GM19452 (cell line): ENCODE data around the gene DGCR8.

Source experiments
- ATAC-seq: cut with Tn5 transposase; IDR thresholded peaks from one replicate; pipeline ENCODE4 v1.9.1; 2021; ENCODE audit not compliant: unreplicated experiment

Gene DGCR8

DNA sequence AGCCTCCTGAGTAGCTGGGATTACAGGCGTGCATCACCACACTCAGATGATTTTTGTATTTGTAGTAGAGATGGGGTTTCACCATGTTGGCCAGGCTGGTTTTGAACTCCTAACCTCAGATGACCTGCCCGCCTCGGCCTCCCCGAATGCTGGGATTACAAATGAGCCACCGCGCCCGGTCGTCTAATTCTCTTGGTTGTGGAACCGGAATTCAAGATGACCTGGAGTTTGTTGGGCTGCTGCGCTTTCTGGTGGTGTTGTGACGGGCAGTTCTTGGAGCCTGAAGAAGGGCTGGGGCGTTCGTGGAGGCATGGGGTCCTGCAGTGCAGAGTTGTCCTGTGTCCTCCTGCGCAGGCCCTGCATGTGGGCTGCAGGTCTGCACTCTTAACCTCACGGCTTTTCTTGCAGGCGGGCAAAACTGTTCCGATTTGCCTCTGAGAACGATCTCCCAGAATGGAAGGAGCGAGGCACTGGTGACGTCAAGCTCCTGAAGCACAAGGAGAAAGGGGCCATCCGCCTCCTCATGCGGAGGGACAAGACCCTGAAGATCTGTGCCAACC is 41.9 kb downstream of the DGCR8 start:
- ATAC-seq, result no peak

DNA sequence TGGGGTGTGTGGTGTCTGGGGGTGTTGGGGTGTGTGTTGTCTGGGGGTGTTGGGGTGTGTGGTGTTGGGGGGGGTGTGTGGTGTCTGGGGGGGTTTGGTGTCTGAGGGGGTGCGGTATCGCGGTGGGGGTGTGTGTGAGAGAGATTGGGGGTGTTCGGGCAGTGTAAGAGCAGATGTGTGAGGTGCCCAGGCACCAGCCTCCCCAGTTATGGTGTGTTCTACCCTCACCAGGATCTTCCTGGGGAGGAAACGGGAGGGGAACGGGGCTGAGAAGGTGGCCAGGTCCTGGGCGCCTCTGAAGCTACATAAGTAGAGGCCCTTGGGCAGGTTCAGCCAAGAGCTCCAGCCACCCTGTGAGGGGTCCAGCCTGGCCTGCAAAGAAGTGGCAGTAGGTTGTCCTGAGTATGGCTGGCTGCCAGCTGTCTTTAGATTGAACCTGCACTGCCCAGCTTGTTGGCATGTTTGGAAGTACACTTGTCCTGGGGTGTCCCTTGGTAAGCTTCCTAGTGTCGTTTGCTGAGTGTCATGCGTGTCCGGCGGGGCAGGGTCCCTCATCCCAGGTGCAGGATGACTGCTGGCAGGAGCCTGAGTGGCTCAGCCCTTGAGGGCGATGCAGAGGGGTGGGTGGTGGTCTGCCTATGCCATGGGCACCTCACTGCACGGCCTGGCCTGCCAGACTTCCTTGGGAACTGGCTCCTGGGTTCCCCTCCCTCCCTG is 43.5 kb downstream of the DGCR8 start:
- no peak for ATAC-seq

DNA sequence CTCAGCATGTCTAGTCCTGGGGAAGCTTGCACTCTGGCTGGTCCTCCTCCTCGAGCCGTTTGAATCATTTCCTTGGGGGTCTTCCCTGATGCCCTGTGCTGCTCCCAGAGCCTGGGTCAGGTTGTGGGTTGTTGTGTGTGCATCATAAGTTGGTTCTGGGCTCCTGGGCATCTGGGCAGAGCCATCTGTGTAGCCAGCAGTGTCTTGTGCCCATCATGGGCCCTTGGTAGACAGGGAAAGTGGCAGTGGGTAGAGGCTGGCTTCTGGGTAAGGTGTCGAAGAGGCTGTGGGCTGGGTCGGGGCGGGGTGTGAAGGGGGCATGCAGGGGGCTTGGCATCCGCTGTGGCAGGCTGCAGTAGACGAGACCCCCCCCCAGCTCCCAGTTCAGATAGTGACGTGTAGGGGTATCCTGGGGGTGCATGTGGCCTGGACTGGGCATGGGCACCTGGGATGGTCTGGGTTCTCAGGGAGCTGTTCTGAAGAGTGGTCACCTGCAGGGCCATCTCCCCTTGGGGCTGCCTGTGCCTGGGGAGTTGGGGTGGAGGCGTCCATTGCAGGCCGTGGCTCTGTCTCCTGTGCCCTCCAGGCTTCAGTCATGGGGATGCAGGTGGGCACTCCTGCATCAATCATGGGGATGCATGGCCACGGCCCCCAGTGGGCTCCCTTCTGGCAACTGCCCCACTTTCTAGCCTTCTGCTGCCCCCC is 44.2 kb downstream of the DGCR8 start:
- ATAC-seq, result no peak

DNA sequence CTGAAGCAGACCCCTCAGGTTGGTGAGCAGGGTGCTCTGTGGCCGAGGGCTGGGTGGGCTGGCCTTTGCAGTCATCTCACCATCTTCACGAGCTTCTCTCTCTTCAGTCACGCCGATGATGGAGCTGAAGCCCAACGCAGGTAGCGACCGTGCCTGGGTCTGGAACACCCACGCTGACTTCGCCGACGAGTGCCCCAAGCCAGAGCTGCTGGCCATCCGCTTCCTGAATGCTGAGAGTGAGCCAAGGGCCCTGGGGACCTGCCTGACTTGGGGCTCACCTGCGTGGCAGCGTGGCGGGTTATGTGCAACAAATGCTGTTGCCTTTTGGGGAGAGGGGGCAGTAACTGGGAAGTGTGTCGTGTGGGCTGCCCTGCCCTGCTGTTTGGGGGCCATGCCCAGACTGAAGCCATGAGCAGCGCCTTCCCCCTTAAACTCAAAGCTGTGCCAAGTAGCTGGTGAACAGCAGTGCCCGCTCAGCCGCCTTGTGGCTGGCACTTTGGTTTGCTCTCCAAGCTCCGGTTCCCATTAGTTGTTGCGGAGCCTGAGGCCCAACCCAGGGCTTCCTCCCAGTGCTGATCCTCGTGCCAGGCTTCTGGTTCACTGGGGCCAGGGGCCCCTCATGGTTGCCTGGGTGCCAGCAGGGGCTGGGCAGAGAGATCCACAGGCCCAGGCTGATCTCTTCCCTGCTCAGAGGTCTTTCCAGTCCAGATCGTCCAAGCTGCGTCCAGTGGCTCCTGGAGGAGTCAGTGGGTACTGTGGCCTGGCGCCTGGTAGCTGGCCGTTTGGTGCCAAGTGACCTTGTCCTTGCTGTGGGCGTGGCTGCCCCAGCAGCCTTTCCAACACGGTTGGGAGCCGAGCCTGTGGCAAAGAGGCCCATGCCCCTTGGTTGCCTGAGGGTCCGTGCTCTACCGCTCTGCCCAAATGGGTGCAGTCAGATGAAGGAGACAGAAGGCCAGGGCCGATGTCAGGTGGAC is 45.4 kb downstream of the DGCR8 start:
- ATAC-seq, result no peak

DNA sequence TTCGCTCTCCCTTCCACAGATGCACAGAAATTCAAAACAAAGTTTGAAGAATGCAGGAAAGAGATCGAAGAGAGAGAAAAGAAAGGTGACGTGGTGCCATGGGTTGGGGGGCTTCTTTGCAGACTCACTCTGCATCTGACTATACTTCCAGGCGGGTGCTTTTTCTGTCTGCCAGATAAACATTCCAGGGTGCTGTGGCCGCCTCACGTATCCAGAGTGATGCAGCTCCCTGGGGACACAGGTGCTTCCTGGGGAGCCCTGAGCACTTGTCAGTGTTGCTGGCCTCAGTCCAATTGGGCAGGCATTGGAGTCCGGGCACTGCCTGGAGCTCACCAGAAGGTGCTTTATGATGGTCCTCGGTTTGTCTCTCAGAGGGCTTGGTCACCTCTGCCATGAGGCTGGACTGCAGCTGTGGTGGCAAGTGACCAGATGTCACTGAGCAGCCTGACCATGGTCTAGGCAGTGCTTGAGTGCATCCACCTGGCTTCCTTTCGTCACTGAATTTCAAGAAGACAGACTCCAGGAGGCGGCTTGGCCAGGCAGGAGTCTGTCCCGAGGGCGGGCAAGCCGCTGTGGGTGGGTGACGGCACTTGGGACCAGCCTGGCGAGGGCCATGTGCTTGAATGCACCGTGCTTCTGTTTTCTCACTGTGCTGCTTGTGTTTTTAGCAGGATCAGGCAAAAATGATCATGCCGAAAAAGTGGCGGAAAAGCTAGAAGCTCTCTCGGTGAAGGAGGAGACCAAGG is 46.4 kb downstream of the DGCR8 start:
- no peak for ATAC-seq

DNA sequence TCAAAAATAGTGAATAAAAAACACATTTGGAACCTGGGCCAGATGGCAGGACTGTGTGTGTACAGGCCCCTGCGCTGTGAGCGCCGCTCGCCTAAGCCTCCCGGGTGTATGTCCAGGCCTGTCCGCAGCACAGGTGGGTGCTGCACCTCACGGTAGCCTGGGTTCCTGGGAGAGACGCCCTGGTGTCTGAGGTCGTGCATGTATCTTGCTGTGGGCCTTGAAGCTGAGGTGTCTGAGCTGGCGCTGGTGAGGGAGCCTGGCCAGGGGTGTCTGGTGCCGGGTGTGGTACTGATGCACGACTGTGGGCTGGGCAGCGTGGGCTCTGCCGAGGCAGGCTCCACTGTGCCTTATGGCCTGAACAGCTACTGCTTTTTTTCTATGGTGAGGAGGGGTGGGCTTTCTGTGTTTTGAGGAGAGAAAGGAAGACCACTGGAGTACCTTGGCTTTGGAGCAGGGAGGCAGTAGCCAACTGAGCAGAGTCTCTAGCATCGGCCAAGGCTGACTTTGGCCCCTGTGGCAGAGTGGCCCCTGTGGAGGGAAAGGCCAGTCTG is 47.4 kb downstream of the DGCR8 start:
- no peak for ATAC-seq

DNA sequence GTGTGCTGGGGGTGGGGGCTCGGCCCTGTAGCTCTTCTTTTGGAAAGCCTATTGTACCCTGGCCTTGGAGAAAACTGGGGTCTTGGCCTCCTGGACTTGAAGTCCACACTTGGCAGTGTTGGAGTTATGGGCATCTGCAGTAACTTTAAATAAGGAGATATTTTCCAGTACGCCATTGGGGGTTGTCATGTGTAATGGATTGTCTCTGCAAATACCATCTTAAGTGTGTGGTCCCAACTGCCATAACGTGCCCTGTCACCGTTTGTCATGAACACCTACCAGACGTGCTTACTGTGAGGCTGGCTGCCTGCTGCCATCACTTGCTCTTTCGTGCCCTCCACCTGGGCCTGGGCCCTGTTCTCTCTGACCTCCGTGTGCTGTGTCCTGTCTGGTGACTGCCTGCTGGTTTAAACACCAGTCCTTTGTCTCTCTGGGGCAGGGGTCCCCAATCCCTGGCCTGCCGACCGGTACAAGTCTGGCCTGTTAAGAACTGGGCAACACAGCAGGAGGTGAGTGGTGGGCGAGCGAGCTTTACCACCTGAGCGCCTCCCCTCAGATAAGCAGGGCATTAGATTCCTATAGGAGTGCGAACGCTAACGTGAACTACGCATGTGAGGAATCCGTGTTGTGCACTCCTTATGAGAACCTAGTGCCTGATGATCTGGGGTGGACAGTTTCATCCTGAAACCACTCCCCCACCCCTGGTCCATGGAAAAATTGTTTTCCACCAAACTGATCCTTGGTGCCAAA is 48.0 kb downstream of the DGCR8 start:
- no peak for ATAC-seq

DNA sequence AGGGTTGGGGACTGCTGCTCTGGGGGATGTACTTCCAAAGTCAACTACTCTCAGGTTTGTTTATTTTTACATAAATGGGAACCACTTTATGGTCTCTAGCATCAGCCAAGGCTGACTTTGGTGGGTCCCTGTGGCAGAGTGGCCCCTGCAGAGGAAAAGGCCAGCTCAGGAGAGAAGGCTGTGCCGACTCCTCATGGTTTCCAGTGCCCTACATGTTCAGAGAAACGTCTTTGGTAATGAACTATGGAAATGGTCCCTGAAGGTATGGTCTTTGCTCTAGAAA is 48.5 kb downstream of the DGCR8 start:
- ATAC-seq, result no peak

DNA sequence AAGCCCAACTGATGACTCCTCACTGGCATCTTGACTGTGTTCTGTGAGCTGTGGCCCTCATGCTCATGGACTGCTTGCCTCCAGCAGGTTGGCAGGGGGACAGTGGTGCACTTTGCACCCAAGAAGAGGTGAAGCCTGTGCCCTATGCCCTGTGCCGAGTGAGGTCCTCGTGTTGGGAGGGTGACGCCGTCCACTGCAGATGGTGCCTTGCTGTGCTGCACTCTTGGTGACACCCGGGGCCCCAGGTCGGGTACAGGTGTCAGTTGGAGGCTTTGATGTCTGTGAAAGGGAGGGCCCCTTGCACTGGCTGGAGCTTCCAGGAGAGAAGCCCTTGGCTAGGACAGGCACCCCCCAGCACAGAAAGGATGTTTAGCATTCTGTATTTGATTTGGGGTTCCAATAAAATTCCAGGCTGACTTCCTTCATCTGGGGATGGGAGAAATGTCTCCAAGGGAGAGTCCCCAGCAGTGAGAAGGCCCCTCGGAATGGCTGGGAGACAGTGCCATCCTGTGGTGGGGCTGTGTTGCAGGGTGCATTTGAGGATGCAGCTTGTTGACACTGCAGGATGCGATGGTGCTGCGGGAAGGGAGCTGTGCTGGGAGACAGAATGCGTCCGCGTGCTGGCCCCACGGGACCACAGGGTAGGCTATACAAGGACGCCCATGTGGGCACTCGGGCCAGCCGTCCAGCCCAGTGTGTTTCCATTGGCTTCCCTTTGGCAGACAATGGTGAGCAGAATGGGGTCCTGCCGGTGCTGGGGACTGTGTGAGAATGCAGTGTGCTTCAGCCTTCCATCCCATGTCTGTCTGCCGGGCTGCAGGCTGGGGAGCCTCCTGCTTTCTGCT is 49.1 kb downstream of the DGCR8 start:
- no peak for ATAC-seq

DNA sequence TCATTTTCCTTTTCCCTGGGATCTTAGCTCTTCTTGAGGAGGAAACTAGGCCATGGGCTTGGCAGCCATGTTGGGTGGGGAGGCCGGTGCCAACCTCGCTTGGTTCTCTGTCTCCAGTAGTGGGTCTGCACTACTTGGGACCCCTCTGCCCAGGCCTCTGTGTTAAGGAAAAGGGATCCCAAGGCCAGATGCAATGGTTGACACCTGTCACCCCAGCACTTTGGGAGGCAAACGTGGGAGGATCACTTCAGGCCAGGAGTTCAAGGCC is 49.6 kb downstream of the DGCR8 start:
- ATAC-seq, result no peak

DNA sequence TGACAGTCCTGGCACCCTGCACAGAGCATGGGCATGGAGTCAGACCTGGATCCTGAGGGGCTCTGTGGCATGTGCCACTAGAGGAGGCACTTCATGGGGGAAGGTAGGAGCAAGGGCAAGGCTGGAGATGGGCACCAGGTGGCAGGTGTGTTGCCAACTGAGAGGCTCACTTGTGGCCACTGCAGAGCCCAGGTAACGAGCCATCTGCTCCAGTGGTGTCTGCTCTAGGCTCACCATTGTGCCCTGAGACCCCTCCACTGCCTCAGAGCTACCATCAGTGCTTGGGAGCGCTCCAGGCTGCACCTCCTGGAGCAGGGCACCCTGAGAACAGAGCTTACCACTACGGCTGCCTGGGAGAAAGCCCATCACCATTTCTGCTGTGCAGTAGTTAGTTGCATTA is 50.3 kb downstream of the DGCR8 start:
- no peak for ATAC-seq

DNA sequence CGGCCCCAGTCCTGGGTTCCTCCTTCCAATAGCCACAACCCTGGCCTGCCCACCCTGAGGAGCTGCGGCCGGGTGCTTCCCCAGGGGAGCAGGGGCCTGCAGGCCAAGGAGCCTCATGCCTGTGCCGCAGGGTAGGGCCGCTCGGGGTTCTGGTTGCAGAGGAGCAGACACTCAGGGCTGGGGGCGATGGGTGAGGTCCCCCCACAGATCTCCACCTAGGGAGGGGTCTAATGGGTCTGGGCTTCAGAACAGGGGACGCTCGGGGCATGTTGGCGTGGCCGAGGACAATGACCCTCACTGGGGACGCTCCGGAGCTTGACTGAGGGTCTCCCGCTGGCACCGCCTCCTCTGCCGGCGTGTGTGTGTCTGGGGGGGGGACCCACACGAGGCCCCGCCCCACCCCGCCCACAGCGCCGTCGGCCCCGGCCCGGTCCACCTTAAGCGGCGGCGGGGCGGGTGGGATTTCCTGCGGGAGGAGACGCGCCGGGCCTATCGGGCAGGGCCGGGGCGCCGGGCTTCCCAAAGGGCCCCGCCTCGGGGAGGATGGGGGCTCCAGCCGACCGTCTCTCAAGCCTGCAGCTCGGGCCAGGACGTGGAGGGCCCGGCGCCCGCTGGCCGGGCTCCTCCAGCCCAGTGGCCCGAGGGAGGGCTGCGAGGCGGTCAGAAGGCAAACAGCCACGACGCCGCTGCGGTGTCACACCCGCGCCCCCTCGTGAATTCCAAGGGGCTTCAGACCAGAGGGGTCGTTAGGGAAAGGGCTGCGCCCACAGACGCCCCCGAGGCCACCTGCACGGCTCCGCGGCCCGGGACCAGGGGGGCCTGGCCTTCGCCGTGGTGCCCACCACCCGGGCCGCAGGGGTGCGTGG is 50.9 kb downstream of the DGCR8 start:
- ATAC-seq, result peak; percentile 50

DNA sequence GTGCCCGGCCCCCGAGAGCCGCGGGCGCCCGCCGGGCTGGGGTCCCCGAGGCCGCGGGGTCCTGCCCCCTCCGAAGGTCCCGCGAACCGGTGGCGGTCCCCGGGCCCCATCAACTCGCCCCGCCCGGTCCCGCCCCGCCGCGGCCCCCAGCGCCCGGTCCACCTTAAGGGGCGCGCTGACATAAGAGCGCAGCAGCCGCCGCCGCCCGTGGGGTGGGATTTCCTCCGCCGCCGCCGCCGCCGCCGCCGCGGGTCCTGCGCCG is 51.5 kb downstream of the DGCR8 start, which contains the start of gene ZDHHC8:
ZDHHC8 (plus strand) TSS at position 208 of the 262 bp plus-strand sequence. CDS start 144 bp downstream, outside the sequence.
- peak; percentile 46 for ATAC-seq

DNA sequence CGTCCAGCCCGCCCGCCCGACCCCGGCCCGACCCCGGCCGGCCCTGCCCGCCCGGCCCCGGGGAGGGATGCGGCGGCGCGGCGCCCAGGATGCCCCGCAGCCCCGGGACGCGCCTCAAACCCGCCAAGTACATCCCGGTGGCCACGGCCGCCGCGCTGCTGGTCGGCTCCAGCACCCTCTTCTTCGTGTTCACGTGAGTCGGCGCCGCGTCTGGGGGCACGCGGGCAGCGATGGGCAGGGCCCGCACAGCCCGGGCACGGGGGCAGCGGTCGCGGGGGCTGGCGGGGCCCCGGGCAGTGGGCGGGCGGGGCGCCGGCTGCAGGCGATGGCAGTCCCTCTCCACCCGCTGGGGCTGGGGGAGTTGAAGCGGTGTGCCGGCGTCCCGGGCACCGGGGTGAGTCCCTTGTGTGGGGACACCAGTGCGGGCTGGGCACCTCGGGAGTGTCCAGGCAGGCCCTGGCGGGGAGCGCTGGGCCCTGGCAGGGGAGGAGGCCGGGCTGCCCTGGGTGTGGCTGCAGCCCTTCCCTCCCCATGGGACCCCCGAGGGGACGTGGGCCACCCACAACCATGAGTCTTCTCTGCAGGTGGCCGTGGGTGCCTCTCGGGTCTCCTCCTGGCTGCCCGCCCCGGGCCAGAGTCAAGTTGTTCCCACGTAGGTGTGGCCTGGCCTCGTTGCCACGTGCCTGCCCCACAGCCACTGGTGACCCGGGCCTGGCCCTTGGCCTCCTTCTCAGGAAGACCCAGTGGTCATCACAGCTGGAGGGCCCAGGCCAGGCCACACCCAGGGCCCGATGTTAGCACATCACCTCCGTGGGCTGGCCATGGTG is 52.0 kb downstream of the DGCR8 start:
- ATAC-seq, result no peak

DNA sequence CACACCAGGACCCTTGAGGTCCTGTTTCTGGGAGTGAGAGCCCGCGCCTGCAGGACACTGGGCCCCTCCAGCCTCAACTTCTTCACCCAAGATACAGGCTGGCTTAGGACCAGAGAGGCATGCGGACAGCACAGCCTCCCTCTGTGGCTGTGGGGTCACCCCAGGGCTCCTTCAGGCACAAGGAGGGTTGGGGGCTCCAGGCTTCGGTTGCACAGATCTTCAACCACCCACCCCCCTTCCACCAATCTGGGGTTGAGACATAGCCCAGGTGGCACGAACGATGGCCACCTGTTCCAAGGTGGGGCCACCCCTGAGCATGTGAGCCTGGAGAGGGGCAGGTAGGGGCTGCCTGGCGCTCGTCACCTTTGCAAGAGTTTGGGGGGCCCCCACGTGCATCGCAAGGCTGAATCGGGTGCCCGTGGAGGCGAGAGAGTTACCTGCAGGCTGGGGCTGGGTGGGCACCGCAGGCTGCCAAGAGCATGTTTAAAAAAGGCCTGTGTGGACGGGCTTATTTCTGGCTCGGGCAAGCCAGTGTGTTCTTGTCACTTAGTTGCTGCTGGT is 52.7 kb downstream of the DGCR8 start:
- no peak for ATAC-seq

DNA sequence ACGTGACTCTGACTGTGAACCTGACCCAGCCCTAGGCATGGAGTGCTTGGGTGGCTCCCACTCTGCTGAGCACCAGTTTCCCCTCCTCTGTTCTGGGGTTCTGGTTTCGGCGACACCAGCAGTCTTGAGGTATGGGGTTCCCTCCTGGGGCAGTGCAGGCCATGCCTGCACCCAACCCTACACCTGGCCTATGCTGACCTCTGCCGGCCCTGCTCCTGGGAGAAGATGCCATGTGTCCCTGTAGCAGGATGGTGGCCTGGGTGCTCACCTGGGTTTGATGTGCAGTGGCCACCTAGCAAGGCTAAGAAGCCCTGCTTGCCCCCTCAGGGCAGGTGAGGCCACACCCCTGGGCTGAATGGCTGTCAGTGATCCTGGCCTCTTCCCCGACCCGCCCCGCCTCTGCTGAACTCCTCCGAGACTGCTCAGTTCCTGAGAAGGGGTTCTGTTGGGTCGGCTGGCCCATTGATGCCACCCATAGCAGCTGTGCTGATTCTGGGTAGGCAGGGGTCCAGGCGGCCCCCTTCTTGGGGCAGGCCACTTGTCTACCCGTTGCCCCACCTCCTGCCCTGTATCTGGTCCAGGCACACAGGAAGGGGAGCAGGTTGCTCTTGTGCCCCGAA is 54.0 kb downstream of the DGCR8 start:
- no peak for ATAC-seq

DNA sequence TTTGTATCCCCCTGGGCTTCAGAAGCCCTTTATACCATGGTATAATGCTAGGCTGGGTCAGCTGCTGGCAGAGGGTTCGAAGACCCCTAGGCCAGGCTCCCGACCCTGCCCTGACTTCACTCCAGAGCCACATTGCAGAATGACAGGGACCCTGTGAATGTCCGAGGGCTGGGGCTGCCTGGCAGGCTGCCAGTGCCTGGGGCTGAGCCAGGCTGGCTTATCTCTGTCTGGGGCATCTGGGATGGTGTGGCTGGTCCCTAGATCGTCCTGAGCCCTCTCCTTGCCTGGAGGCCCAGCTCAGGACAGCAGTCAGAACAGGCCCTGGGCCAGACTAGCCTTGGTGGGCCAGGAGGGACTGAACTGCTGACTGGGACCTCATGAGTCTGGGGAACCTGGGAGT is 55.2 kb downstream of the DGCR8 start:
- ATAC-seq, result no peak
